ENCODE data around the gene ZNF678. TPM values are rescaled to one million over a fixed set of nuclear protein-coding genes. Genes with fewer than 3 reads are reported as not detected.

Gene ZNF678
- polyA plus RNA-seq: 9.3 TPM

DNA sequence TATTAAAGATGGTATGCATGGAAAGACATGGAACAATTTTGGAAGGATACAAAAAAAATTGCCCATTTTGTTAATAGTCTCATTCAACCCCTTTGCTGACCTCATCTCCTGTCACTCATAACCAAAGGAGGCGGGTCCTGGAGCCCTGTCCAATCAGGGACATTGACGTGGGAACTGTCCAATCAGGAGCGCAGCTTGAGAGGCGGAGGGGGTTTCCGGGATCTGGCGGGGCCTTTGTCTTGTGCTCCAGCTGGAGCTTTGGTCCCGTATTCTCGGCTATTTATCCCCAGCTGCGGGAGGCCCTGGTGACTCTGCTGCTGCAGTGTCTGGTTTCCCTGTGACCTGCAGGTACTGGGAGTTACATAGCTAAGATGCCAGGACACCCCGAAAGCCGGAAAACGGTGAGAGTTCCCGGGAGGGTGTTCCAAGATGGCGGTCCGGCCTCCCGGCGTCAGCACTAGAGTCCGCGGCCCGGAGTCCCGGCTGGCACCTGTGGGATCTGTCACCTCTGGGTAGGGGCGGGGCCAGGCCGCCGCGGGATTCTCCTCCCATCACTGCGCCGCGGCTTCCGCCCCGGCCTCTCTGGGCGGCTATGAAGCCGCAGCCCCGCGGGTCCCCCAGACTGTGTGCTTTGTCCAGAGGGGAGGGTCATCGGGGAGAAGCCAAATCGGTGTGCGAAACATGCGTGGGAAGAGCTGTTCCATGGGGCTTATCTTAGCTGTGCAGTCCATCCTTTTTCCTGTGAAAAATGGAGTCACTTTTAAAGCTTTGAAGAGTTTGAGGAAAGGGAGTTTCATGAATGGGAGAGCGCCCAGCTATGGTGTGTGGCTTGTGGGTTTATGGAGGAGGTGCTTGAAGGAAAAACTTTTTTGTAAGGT, at the start of gene ZNF678:
Gene ZNF678 (plus strand): TSS at position 233 of the 878 bp plus-strand sequence. CDS start 87,436 bp downstream, outside the sequence.
- Mint-ChIP-seq H3K27ac (peak within 1 kb of the TSS; percentile 96 to 98 (median 97)), H3K4me3 (peak within 1 kb of the TSS; percentile 84 to 99 (median 96)), H3K4me1 (peaks cover 26 to 31% (median 27%) of the 10 kb centered on the region in 3 donors), H3K9me3 (peaks cover 0 to 6% (median 0%) of the 10 kb centered on the region in 3 donors), H3K36me3 (peaks cover 8% of the 10 kb centered on the region), H3K27me3 (peaks cover 5% of the 10 kb centered on the region)

DNA sequence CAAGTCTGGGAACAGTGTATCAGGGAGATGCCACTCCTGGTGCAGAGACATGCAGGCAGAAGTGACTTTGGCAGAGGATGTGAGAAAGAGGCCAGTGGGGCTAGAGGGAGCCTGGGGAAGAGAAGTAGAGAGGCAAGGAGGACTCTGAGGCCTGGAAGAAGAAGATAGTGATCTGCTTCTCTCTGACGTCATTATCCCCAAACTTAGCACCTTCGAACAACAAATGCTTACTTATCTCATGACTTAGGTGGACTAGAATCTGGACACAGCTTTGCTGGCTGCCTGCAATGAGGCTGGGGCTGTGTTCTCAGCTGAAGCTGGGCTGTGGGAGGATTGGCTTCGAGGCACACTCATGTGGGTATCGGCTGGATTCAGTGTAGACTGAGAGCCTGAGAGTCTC, 44.5 kb upstream of the ZNF678 start:
- Mint-ChIP-seq H3K4me3 (no peak overlapping the region), H3K9me3 (peaks cover 0 to 6% (median 4%) of the 10 kb centered on the region in 3 donors), H3K27ac (no peak overlapping the region), H3K36me3 (no peaks in the 10 kb centered on the region), H3K27me3 (peaks cover 3% of the 10 kb centered on the region), H3K4me1 (no peaks in the 10 kb centered on the region)

DNA sequence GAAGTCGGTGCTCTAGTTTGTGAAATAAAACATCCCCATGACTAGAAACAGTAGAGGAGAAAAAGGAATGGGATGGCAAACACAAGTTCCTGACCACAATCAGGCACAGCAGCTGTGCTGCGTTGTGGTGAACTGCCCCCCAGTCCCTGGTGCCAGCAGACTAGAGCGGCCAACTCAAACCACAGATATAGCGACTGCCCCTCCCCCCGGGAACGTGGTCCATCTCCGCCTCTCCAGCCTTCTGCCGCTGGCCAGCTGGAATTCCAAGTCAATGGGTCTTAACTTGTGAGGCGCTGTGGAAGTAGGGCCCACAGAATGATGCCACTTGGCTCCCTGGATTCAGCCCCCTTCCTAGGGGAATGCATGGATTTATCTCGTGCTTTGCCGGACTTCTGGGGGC, 41.6 kb upstream of the ZNF678 start:
- H3K4me1 Mint-ChIP-seq: no peaks in the 10 kb centered on the region
- no peak overlapping the region for H3K27ac Mint-ChIP-seq
- peaks cover 1% of the 10 kb centered on the region for H3K36me3 Mint-ChIP-seq
- no peak overlapping the region for H3K4me3 Mint-ChIP-seq
- H3K9me3 Mint-ChIP-seq: peaks cover 9 to 18% (median 16%) of the 10 kb centered on the region in 3 donors
- H3K27me3 Mint-ChIP-seq: peaks cover 3% of the 10 kb centered on the region

DNA sequence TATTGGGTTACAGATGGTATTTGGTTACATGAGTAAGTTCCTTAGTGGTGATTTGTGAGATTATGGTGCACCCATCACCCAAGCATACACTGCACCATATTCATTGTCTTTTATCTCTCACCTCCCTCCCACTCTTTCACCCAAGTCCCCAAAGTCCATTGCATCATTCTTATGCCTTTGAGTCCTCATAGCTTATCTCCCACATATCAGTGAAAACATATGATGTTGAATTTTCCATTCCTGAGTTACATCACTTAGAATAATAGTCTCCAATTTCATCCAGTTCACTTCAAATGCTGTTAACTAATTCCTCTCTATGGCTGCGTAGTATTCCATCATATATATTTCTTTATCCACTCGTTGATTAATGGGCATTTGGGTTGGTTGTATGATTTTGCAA, 36.8 kb upstream of the ZNF678 start:
- Mint-ChIP-seq H3K27ac (peak overlapping the region in 1 of 3 donors; percentile 59), H3K4me3 (peak overlapping the region in 1 of 4 donors; percentile 30), H3K36me3 (peaks cover 1% of the 10 kb centered on the region), H3K9me3 (peaks cover 15 to 61% (median 46%) of the 10 kb centered on the region in 3 donors), H3K4me1 (no peaks in the 10 kb centered on the region), H3K27me3 (peaks cover 2% of the 10 kb centered on the region)

DNA sequence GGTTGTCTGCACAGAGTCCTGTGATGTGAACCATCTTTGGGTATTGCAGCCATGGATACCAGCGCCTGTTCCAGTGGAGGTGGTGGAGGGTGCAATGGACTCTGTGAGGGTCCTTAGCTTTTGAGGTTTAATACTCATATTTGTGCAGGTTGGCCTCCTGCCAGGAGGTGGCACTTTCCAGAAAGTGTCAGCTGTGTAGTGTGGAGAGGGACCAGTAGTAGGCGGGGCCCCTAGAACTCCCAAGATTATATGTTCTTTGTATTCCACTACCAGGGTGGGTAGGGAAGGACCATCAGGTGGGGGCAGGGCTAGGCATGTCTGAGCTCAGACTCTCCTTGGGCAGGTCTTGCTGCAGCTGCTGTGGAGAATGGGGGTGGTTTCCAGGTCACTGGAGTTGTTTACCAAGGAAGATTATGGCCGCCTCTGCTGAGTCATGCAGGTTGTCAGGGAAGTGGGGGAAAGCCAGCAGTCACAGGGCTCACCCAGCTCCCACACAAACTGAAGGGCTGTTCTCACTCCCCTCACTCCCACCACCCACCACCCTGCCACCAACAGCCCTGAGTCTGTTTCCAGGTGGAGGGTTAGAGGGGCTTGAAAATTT, 31.2 kb upstream of the ZNF678 start:
- H3K9me3 Mint-ChIP-seq: peaks cover 8 to 47% (median 34%) of the 10 kb centered on the region in 3 donors
- no peaks in the 10 kb centered on the region for H3K27me3 Mint-ChIP-seq
- H3K27ac Mint-ChIP-seq: no peak overlapping the region
- no peak overlapping the region for H3K4me3 Mint-ChIP-seq
- peaks cover 5% of the 10 kb centered on the region for H3K36me3 Mint-ChIP-seq
- no peaks in the 10 kb centered on the region for H3K4me1 Mint-ChIP-seq

DNA sequence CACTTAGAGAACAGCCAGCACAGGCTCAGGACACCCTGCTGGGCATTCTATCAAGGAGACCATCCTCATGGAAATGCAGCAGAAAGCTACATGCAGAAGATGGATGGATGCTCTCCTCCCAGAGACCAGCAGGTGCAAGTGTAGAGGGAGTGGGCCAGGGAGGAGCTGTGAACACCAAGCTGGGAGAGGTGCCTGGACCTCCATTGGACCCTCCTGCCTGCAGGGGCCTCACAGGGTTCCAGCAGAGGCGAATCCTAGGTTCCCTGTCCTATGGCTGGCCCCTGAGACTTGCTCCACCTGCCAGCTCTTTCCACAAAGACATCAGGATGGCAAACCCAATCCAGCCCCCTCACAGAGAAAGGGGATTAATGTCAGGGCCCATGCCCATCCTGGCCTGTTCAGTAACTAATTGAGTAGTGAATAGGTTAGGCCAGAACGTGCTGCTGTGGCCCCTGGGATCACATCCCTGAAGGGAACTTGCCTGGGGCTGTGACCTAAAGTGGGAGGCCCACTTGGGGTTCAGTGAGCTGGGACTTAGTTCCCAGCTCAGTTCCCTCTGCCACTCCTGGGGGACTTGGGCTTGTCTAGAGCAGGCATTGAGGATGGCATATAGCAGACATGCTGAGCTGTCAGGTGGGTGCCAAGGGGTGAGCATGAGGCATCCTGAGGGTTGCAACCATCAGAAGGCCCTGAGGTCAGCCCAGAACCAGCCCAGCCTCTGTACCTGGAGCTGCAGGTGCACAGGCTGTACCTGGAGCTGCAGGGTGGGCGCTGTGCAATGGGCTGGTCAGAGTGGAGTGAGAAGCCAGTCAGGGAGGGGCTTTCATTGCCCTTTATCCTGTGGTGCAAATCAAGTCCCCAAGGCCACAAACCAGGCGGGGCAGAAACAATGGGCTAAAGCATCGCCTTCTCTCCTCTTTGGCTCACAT, 22.9 kb upstream of the ZNF678 start:
- Mint-ChIP-seq H3K4me1 (peaks cover 0 to 8% (median 3%) of the 10 kb centered on the region in 3 donors), H3K4me3 (peak overlapping the region in 3 of 4 donors; percentile 42 to 60 (median 47)), H3K27ac (no peak overlapping the region), H3K36me3 (peaks cover under 1% of the 10 kb centered on the region), H3K27me3 (no peaks in the 10 kb centered on the region), H3K9me3 (peaks cover 0 to 1% (median under 1%) of the 10 kb centered on the region in 3 donors)

DNA sequence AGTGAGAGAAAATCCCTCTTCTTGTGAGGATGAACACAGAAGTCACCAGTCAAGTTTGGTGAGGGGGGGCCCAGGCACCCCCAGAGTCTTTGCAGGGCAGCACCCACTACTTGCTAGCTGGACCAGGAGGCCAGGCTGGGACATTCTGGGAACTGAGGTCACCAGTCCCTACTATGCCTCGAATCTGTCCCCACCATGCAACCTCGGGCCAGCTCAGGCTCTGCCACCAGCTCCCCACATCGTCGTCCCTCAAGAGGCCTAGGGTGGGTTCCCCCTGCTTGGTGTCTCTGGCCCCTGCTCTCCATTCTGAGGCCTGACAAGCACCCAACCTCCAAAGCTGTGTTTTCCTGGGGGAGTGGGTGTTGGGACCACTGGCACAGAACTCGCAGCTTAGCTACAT, 22.2 kb upstream of the ZNF678 start:
- peaks cover 0 to 8% (median 3%) of the 10 kb centered on the region in 3 donors for H3K4me1 Mint-ChIP-seq
- no peaks in the 10 kb centered on the region for H3K36me3 Mint-ChIP-seq
- H3K9me3 Mint-ChIP-seq: peaks cover 0 to 1% (median 0%) of the 10 kb centered on the region in 3 donors
- peak overlapping the region; percentile 62 to 78 (median 70) for H3K4me3 Mint-ChIP-seq
- H3K27me3 Mint-ChIP-seq: no peaks in the 10 kb centered on the region
- no peak overlapping the region for H3K27ac Mint-ChIP-seq

DNA sequence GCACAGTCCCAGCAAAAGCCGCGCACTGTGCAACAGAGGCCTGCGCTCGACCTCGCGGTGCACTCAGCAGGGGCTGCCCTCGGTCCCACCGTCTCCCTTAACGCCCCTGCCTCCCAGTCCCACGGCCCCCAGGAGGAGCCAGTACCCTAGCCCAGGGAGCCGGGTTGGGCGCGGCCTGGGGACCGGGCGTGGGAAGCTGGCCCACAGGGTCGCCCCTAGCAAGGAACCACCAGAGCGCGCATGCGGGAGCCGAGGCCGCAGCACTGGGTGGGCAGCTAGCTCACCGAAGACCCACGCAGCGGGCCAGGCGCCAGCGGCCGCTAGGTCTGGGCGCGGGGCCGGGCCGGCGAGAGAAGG, 21.6 kb upstream of the ZNF678 start:
- Mint-ChIP-seq H3K4me3 (peak overlapping the region in 3 of 4 donors; percentile 62 to 78 (median 65)), H3K27me3 (no peaks in the 10 kb centered on the region), H3K27ac (no peak overlapping the region)

DNA sequence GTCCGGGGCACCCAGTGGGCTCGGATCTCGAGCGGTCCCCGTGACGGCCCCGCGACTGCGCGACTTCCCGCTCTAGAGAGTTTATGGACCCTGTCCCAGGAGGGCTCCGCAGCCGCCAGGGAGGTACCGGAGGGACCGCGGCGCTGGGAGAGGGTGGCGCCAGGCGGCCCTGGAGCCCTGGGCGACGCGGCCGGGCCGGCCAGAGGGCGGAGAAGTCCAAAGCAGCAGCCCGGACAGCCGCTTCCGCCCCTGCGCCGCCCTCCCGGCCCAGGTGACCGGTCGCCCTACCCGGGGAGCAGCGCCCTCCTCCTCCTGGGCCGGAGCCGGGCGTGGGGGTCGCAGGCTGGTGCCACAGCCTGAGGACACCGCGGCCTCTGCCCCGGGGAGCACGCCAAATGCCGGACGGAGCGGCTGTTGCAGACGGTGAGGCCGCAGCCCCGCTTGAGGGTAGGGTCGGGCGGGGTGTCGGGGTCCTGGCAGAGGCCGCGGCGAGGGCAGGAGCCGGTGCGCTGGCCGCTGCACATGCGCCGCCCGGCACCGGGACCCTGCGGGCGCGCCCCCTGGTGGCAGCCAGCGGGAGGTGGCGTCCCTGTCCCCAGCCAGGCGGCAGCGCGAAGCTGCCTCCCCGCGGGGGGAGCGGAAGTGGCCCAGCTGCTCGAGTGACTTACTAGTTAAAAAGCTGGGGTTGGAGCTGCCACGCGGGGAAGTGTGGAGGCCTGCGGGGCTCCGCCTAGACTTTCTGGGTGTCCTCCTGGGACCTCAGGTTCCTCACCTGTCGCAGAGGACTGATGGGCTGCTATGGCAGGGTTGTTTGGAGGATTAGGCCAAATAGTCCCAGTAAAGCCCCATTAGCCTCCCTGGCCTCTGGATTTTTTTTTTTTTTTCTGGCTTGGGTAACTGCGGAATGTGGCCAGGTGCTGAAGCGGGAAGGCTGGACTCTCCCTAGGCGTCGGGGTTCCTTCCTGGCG, 20.9 kb upstream of the ZNF678 start:
- Mint-ChIP-seq H3K9me3 (peaks cover 0 to 1% (median 0%) of the 10 kb centered on the region in 3 donors), H3K27ac (peak overlapping the region in 1 of 3 donors; percentile 86), H3K4me3 (peak overlapping the region; percentile 64 to 89 (median 80)), H3K4me1 (peaks cover 0 to 8% (median 3%) of the 10 kb centered on the region in 3 donors), H3K36me3 (peaks cover 2% of the 10 kb centered on the region), H3K27me3 (no peaks in the 10 kb centered on the region)

More for the DNA sequence above, 21.6 kb upstream of the ZNF678 start:
- Mint-ChIP-seq H3K36me3 (no peaks in the 10 kb centered on the region), H3K4me1 (peaks cover 0 to 8% (median 3%) of the 10 kb centered on the region in 3 donors), H3K9me3 (peaks cover 0 to 1% (median 0%) of the 10 kb centered on the region in 3 donors)

DNA sequence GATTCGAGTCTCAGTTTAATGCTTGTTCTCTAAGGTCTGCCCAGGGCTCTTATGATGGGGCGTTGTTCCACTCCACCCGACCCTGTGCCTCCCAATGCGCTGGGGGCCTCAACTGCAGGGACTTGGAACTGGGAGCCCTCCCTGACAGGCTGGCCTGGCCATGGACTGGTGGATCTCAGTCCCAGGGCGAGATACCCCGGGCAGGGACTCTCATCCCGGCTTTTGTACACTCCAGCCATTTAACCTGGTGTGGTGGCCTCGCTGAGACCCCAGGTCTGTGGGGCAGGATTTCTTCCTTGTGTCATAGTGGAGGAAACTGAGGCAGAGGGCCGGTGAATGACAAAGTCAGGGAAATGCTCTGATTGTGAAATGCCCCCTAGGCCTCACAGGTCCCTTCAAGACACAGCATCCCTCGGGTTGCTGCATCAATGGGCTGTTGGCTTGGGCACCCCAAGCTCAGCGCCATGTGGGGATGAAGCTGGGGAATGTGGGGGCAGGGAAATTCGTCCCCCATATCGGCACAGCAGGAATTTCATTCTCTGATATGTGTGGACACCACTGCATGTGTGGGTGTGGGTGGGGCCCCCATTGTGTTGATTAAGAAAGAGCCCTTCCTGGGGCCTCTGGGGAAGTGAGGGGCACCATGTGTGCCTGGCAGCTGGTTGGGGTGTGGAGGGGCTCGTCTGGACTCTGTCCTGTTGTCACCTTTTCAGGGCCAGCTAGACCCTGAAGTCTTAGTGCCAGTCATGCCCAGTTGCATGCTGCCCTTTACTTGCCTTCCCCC, 19.9 kb upstream of the ZNF678 start:
- H3K4me1 Mint-ChIP-seq: peaks cover 0 to 8% (median 3%) of the 10 kb centered on the region in 3 donors
- H3K27ac Mint-ChIP-seq: peak overlapping the region in 1 of 3 donors; percentile 86
- H3K9me3 Mint-ChIP-seq: peaks cover 0 to 1% (median 0%) of the 10 kb centered on the region in 3 donors
- peaks cover under 1% of the 10 kb centered on the region for H3K27me3 Mint-ChIP-seq
- peak overlapping the region in 3 of 4 donors; percentile 64 to 89 (median 83) for H3K4me3 Mint-ChIP-seq
- peaks cover 2% of the 10 kb centered on the region for H3K36me3 Mint-ChIP-seq

DNA sequence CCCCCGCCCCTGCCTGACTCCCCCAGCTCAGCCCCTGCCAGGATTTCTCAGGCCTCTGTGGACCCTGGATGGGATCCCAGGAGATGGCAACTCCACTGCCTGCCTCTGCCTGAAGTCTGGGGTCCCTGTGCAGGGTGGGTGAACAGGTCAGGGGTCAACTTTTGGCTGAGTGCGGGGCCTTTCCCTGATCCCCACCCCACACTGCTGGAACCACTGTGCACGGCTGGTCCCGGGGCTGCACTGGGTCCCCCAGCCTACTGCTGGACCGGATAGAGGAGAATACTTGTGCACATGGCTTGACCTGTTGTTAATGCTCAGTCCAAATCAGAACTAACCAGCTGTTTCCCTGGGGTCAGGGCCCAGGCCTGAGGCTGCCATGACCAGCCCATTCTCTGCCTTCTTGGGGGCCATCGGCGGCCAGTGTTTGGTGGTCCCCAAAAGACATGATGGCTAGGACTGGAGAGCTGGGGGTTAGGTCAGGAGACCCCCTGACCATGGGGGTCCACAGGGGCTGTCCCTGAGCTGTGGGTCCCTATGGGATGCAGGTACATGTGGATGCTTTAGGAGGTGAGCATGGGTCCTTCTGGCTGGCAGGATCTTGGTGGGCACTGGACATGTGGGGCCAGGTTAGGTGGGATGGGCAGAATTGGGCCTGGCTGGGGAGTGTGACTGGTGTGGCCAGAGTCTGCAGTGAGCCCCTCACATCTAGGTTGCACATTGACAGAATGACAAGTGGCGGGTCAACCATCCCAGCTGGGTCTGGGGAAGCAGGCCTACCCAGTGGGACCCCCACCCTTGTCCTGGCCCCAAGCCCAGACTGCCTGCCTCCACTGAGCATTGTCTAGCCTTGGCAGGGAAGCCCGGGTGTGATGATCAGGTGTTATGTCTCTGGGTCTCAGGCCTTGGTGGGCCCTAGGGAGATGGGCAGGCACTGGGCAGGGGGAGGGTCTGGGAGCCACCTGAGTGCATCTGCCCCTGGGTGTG, 19.0 kb upstream of the ZNF678 start:
- Mint-ChIP-seq H3K9me3 (peaks cover 0 to 2% (median 0%) of the 10 kb centered on the region in 3 donors), H3K4me3 (no peak overlapping the region), H3K4me1 (peaks cover 0 to 8% (median 3%) of the 10 kb centered on the region in 3 donors), H3K36me3 (peaks cover 2% of the 10 kb centered on the region), H3K27ac (peak overlapping the region in 1 of 3 donors; percentile 16), H3K27me3 (peaks cover 6% of the 10 kb centered on the region)

DNA sequence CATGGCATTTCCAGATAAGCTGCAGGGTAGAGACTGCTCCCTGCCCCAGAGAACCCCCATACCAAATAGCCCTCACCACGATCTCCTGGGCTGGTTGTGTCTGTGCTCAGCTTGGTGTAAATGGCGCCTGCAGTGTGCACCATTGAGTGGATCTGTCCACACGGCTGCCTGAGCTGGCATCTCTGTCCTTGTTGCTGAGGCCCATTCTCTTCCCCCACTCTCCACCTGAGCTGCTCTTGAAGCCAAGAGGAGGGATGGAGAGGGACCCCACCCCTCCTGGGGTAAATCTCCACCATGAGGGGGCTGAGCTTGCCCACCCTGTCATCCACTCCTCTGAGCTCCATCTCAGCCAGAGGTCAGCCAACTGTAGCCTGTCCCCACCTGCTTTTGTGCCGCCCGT, 18.0 kb upstream of the ZNF678 start:
- Mint-ChIP-seq H3K27ac (no peak overlapping the region), H3K4me1 (peaks cover 0 to 8% (median 3%) of the 10 kb centered on the region in 3 donors), H3K36me3 (peaks cover 2% of the 10 kb centered on the region), H3K27me3 (peaks cover 6% of the 10 kb centered on the region), H3K9me3 (peaks cover 0 to 2% (median 0%) of the 10 kb centered on the region in 3 donors), H3K4me3 (no peak overlapping the region)

Data from IgD-negative memory B cell (primary cell).